Measurements from ENCODE around the gene SEMA3A. TPM values are rescaled to one million over a fixed set of nuclear protein-coding genes. Genes with fewer than 3 reads are reported as not detected.

SEMA3A gene
- polyA plus RNA-seq, 1 donor from 2014 or later = 22.8 TPM

- H4K20me1 ChIP-seq (ENCODE audit: insufficient read depth) = no peaks in the 10 kb centered on the region
- peaks cover 7% of the 10 kb centered on the region for H3K27me3 ChIP-seq (ENCODE audit: insufficient read depth, low read depth, low read length)
- no peaks in the 10 kb centered on the region for H3F3A ChIP-seq (ENCODE audit: insufficient read depth, low read length, poor library complexity, severe bottlenecking)
- no peaks in the 10 kb centered on the region for H3K79me2 ChIP-seq (replicated peaks; ENCODE audit: insufficient read depth, low read length)
- no peak overlapping the region for H2AFZ ChIP-seq (ENCODE audit: low read depth, low read length)
- no peaks in the 10 kb centered on the region for H3K9me2 ChIP-seq (ENCODE audit: insufficient read depth, low read length)
- H3K36me3 ChIP-seq (ENCODE audit: insufficient read depth, low read length) = no peaks in the 10 kb centered on the region
- no peaks in the 10 kb centered on the region for H3K9me3 ChIP-seq (ENCODE audit: low read length)
- H3K9ac ChIP-seq (ENCODE audit: low read length) = no peak overlapping the region
- H3K27ac ChIP-seq (ENCODE audit: low read length) = no peak overlapping the region
- H3K4me3 ChIP-seq (ENCODE audit: low read length) = no peak overlapping the region
- TF ChIP-seq EZH2 (IDR thresholded peaks at IDR 0.05; ENCODE audit: borderline replicate concordance, insufficient read depth, low read length, poor library complexity, severe bottlenecking) = no peak
- TF ChIP-seq CTCF (IDR thresholded peaks at IDR 0.05; ENCODE audit: poor library complexity, severe bottlenecking) = no peak
- TF ChIP-seq RAD21 (conservative IDR thresholded peaks at IDR 0.05) = no peak
- no peak for TF ChIP-seq TAF1 (IDR thresholded peaks at IDR 0.05; ENCODE audit: low read depth)
- TF ChIP-seq SMC3 (conservative IDR thresholded peaks at IDR 0.05; ENCODE audit: poor library complexity) = no peak
- no peak for TF ChIP-seq MXI1 (conservative IDR thresholded peaks at IDR 0.05; ENCODE audit: poor library complexity, severe bottlenecking)
- H3K4me2 ChIP-seq (ENCODE audit: low read length) = no peak overlapping the region
Observed at GRCh38 chr7:84226759-84227158, 32.2 kb upstream of the SEMA3A start.

- Histone ChIP-seq H3F3A (ENCODE audit: insufficient read depth, low read length, poor library complexity, severe bottlenecking) (no peaks in the 10 kb centered on the region), H2AFZ (ENCODE audit: low read depth, low read length) (no peak overlapping the region), H4K20me1 (ENCODE audit: insufficient read depth) (no peaks in the 10 kb centered on the region), H3K36me3 (ENCODE audit: insufficient read depth, low read length) (no peaks in the 10 kb centered on the region), H3K9ac (ENCODE audit: low read length) (no peak overlapping the region), H3K4me2 (ENCODE audit: low read length) (no peak overlapping the region), H3K4me3 (ENCODE audit: low read length) (no peak overlapping the region), H3K9me3 (ENCODE audit: low read length) (no peaks in the 10 kb centered on the region), H3K79me2 (replicated peaks; ENCODE audit: insufficient read depth, low read length) (no peaks in the 10 kb centered on the region), H3K9me2 (ENCODE audit: insufficient read depth, low read length) (no peaks in the 10 kb centered on the region), H3K27me3 (ENCODE audit: insufficient read depth, low read depth, low read length) (peaks cover 3% of the 10 kb centered on the region), H3K27ac (ENCODE audit: low read length) (no peak overlapping the region)
- TF ChIP-seq POLR2AphosphoS5 (IDR thresholded peaks at IDR 0.05) (no peak), EP300 (conservative IDR thresholded peaks at IDR 0.05; ENCODE audit: poor library complexity, severe bottlenecking) (no peak), TAF1 (IDR thresholded peaks at IDR 0.05; ENCODE audit: low read depth) (no peak), REST (IDR thresholded peaks at IDR 0.05; ENCODE audit: borderline replicate concordance) (no peak), RAD21 (conservative IDR thresholded peaks at IDR 0.05) (no peak), SMC3 (conservative IDR thresholded peaks at IDR 0.05; ENCODE audit: poor library complexity) (no peak), CTCF (IDR thresholded peaks at IDR 0.05; ENCODE audit: poor library complexity, severe bottlenecking) (no peak), EZH2 (IDR thresholded peaks at IDR 0.05; ENCODE audit: borderline replicate concordance, insufficient read depth, low read length, poor library complexity, severe bottlenecking) (no peak)
Observed at GRCh38 chr7:84224505-84224904, 29.9 kb upstream of the SEMA3A start.

All from neural cell (in vitro differentiated cells).